IMR-90 (cell line): Measurements from ENCODE around the gene KLK13. TPM values are rescaled to one million over a fixed set of nuclear protein-coding genes. Genes with fewer than 3 reads are reported as not detected.

ENCODE experiments used
- ATAC-seq: fragments of 200-7000 bp; cut with Tn5 transposase; 2 replicates; pipeline ENCODE4 v1.9.1; 2020; ENCODE audit warnings: low read depth, mild to moderate bottlenecking, moderate library complexity
- BruUV-seq: library from RNA; stranded (reverse); fragments of 400-500 nt; replicated peaks from 2 replicates; lab custom pipeline; 2021; lab: Mats Ljungman, UMichigan
- CTCF ChIA-PET: fragments of 300-600 bp; formaldehyde crosslinking; extraction: SDS; loops from one replicate; lab custom pipeline; 2021; ENCODE audit warnings: antibody characterized with exemption; lab: Yijun Ruan, JAX
- POLR2A ChIA-PET: fragments of 300-600 bp; sonication (Branson Sonifier 250); formaldehyde crosslinking; loops from one replicate; lab custom pipeline; 2022; ENCODE audit warnings: antibody characterized with exemption; ENCODE audit not compliant: unreplicated experiment; lab: Charles Lee
- DNase-seq: peaks from one replicate; pipeline ENCODE4 v3.0.0; 2013
- H2AFZ ChIP-seq: replicated peaks from 2 replicates; pipeline ENCODE3; 2013; ENCODE audit warnings: low read length, mild to moderate bottlenecking; ENCODE audit not compliant: poor library complexity
- H2AK5ac ChIP-seq: 2 replicates; pipeline ENCODE4 v1.6.1; 2013; ENCODE audit warnings: low read depth, low read length, inconsistent platforms
- H2AK9ac ChIP-seq: replicated peaks from 2 replicates; pipeline ENCODE3; 2013; ENCODE audit warnings: mild to moderate bottlenecking, low read depth, low read length, moderate library complexity; ENCODE audit not compliant: poor library complexity
- H2BK120ac ChIP-seq: 2 replicates; pipeline ENCODE4 v1.6.1; 2013; ENCODE audit warnings: low read depth, low read length, inconsistent platforms
- H2BK15ac ChIP-seq: 3 replicates; pipeline ENCODE4 v1.6.1; 2013; ENCODE audit warnings: low read depth, low read length, inconsistent platforms
- H2BK20ac ChIP-seq: 2 replicates; pipeline ENCODE4 v1.6.1; 2013; ENCODE audit warnings: low read depth, mild to moderate bottlenecking, inconsistent platforms, low read length, moderate library complexity
- H2BK5ac ChIP-seq: 2 replicates; pipeline ENCODE4 v1.6.1; 2013; ENCODE audit warnings: mild to moderate bottlenecking, low read depth, low read length, inconsistent platforms; ENCODE audit not compliant: poor library complexity, severe bottlenecking
- H3K14ac ChIP-seq: replicated peaks from 2 replicates; pipeline ENCODE4 v1.6.1; 2013; ENCODE audit warnings: low read depth, low read length, inconsistent platforms
- H3K18ac ChIP-seq: 2 replicates; pipeline ENCODE4 v1.6.1; 2013; ENCODE audit warnings: low read depth, low read length, control low read depth
- H3K23ac ChIP-seq: 2 replicates; pipeline ENCODE4 v1.6.1; 2013; ENCODE audit warnings: low read depth, low read length, inconsistent platforms
- H3K27ac ChIP-seq: 2 replicates; pipeline ENCODE4 v1.5.1; 2013; ENCODE audit warnings: mild to moderate bottlenecking, control low read depth, low read length; ENCODE audit not compliant: insufficient read depth
- H3K27me3 ChIP-seq: 2 replicates; pipeline ENCODE4 v1.6.1; 2013; ENCODE audit warnings: low read length; ENCODE audit not compliant: control insufficient read depth, insufficient read depth
- H3K36me3 ChIP-seq: 2 replicates; pipeline ENCODE4 v1.6.1; 2013; ENCODE audit warnings: low read length, mixed read lengths; ENCODE audit not compliant: control insufficient read depth, insufficient read depth
- H3K4ac ChIP-seq: 2 replicates; pipeline ENCODE4 v1.6.1; 2013; ENCODE audit warnings: low read depth, low read length, inconsistent platforms
- H3K4me1 ChIP-seq: 2 replicates; pipeline ENCODE4 v1.6.1; 2013; ENCODE audit warnings: low read length, mixed read lengths; ENCODE audit not compliant: control insufficient read depth, insufficient read depth
- H3K4me2 ChIP-seq: 2 replicates; pipeline ENCODE4 v1.6.1; 2013; ENCODE audit warnings: low read depth, mild to moderate bottlenecking, control low read depth, low read length, moderate library complexity
- H3K4me3 ChIP-seq: 2 replicates; pipeline ENCODE4 v1.5.1; 2013; ENCODE audit warnings: low read depth, mild to moderate bottlenecking, control low read depth, low read length, moderate library complexity; ENCODE audit not compliant: insufficient read depth
- H3K56ac ChIP-seq: 2 replicates; pipeline ENCODE4 v1.6.1; 2013; ENCODE audit warnings: low read length, inconsistent platforms; ENCODE audit not compliant: insufficient read depth; ENCODE audit errors: extremely low read depth
- H3K79me1 ChIP-seq, 2 experiments: 2 replicates each; pipeline ENCODE4 v1.6.1; 2013; ENCODE audit warnings: low read length in 2 of 2, inconsistent platforms in 1 of 2, low read depth in 1 of 2
- H3K9ac ChIP-seq: 2 replicates; pipeline ENCODE4 v1.6.1; 2013; ENCODE audit warnings: low read depth, low read length, control low read depth
- H3K9me1 ChIP-seq: 2 replicates; pipeline ENCODE4 v1.6.1; 2013; ENCODE audit warnings: low read length, inconsistent platforms; ENCODE audit not compliant: insufficient read depth
- H3K9me3 ChIP-seq: 2 replicates; pipeline ENCODE4 v1.6.1; 2013; ENCODE audit warnings: low read length; ENCODE audit not compliant: control insufficient read depth, insufficient read depth
- H4K20me1 ChIP-seq: 2 replicates; pipeline ENCODE4 v1.6.1; 2013; ENCODE audit warnings: low read length, inconsistent platforms; ENCODE audit not compliant: insufficient read depth
- H4K5ac ChIP-seq: 2 replicates; pipeline ENCODE4 v1.6.1; 2013; ENCODE audit warnings: mild to moderate bottlenecking, low read depth, low read length, control low read depth
- H4K8ac ChIP-seq, 2 experiments: 2 replicates each; pipeline ENCODE4 v1.6.1; 2013; ENCODE audit warnings: low read depth in 2 of 2, low read length in 2 of 2, control low read depth in 1 of 2, inconsistent platforms in 1 of 2
- H4K91ac ChIP-seq: 2 replicates; pipeline ENCODE4 v1.6.1; 2013; ENCODE audit warnings: low read depth, low read length, inconsistent platforms; ENCODE audit not compliant: insufficient read depth
- CEBPB ChIP-seq: IDR thresholded peaks from 2 replicates; pipeline ENCODE4 v1.6.1; 2012; ENCODE audit warnings: low read depth, low read length, improper control_type of control experiment
- CHD1 ChIP-seq: IDR thresholded peaks from 2 replicates; pipeline ENCODE4 v1.6.1; 2012; ENCODE audit warnings: low read depth, low read length, improper control_type of control experiment
- ELK1 ChIP-seq: fragments of 150-350 bp; IDR thresholded peaks from 2 replicates; pipeline ENCODE4 v1.6.1; 2016; ENCODE audit warnings: low read depth, mild to moderate bottlenecking, low read length, moderate library complexity, borderline replicate concordance
- FOS ChIP-seq: fragments of 150-350 bp; IDR thresholded peaks from 2 replicates; pipeline ENCODE4 v1.6.1; 2016; ENCODE audit warnings: low read depth, low read length
- MAFK ChIP-seq: IDR thresholded peaks from 2 replicates; pipeline ENCODE4 v1.6.1; 2012; ENCODE audit warnings: low read depth, low read length, improper control_type of control experiment
- MAZ ChIP-seq: IDR thresholded peaks from 2 replicates; pipeline ENCODE4 v1.6.1; 2012; ENCODE audit warnings: low read depth, mild to moderate bottlenecking, low read length, improper control_type of control experiment, moderate library complexity, borderline replicate concordance
- MXI1 ChIP-seq: IDR thresholded peaks from 2 replicates; pipeline ENCODE4 v1.6.1; 2012; ENCODE audit warnings: low read depth, mild to moderate bottlenecking, low read length, moderate library complexity, borderline replicate concordance
- POLR2A ChIP-seq: IDR thresholded peaks from 2 replicates; pipeline ENCODE4 v1.6.1; 2012; ENCODE audit warnings: mild to moderate bottlenecking, low read depth, low read length
- RAD21 ChIP-seq: IDR thresholded peaks from 2 replicates; pipeline ENCODE4 v1.6.1; 2012; ENCODE audit warnings: low read length, improper control_type of control experiment
- RFX5 ChIP-seq: IDR thresholded peaks from 2 replicates; pipeline ENCODE4 v1.8.0; 2012; ENCODE audit warnings: low read depth, mild to moderate bottlenecking, low read length, moderate library complexity
- USF2 ChIP-seq: fragments of 150-350 bp; IDR thresholded peaks from 2 replicates; pipeline ENCODE4 v1.6.1; 2017; ENCODE audit warnings: mild to moderate bottlenecking, antibody characterized with exemption, low read length, low read depth
- WGBS, 2 experiments: methylation state at CpG; one replicate each; pipeline versions ENCODE4 v1.1.5 to v1.1.7; 2013; ENCODE audit warnings: missing lambda C conversion rate in 2 of 2; ENCODE audit not compliant: insufficient read length in 1 of 2; ENCODE audit errors: extremely low coverage in 2 of 2; 5-methylcytosine and 5-hydroxymethylcytosine counted together
- dilution Hi-C: fragments of 300-500 bp; cut with HindIII; formaldehyde crosslinking; loops from one replicate; pipeline ENCODE4 v1.14.3; 2018; ENCODE audit warnings: low sequenced_read_pairs; ENCODE audit not compliant: unreplicated experiment
- in situ Hi-C: fragments of 300-500 bp; cut with MboI; formaldehyde crosslinking; loops from 3 replicates; pipeline ENCODE4 v1.14.3; 2019; ENCODE audit warnings: low sequenced_read_pairs, inconsistent platforms, mixed read lengths
- intact Hi-C: fragments of 100-400 bp; cut with micrococcal nuclease; formaldehyde crosslinking; loops from 2 replicates; pipeline ENCODE4 v1.10.0; 2022
- polyA plus RNA-seq, 3 experiments: library from polyadenylated mRNA; depleted of rRNA; stranded (reverse); fragments of >200 nt; gene quantifications; 2 replicates each; pipeline ENCODE4 v1.2.3, GENCODE V29; 2012; ENCODE audit warnings: low replicate concordance in 1 of 3
- total RNA-seq: library from RNA; depleted of rRNA; stranded (reverse); fragments of >200 nt; gene quantifications from 2 replicates; pipeline ENCODE4 v1.2.3, GENCODE V29; 2012

KLK13 gene
- total and polyA plus RNA-seq, 2 of the 4 experiments (the other 2 are of a cell fraction): not detected

- no peak for TF ChIP-seq FOS
- TF ChIP-seq MAFK: no peak
Measured at GRCh38 chr19:51108066-51108804, 43.3 kb upstream of the KLK13 start, which contains the start of gene CTU1 (continued).

DNA sequence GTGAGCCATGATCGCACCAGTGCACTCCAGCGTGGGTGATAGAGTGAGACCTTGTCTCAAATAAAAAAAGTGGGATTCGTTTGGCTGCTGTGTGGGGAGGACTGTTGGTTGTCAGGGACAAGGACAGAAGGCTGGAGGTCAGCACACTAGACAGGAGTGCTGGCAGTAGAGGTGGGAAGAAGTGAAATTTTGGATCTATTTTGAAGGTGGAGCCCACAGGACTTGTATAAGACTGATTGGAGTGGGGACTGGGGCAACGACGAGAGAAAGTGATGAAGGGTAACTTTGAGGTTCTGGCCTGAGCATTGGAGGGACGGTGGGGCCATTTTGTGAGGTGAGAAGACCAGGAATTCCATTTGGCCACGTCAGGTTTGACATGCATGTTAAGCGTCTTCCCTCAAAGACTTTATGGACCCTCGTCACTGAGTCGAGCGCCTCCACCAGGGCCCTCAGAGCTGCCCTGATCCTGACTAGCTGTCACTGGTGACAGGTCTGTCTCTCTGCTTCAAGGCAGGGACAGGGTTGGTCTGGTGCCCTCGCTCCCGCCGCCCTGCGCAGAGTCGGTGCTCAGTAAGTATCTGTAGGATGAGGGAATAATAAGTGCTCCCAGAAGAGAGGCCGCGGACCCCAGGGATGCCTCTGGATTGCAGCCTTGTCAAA lies 42.6 kb upstream of the KLK13 start:
- no peak overlapping the region for H2BK20ac ChIP-seq
- peak overlapping the region; percentile 63 for H3K4me3 ChIP-seq
- H4K5ac ChIP-seq: peak overlapping the region; percentile 14; the same call in 1 of the 2 replicates
- H4K20me1 ChIP-seq: no peaks in the 10 kb centered on the region; the same call in 1 of the 2 replicates
- dilution Hi-C loops (no loop called here), intact Hi-C loops (loop anchor here (2.0 to 10.0 kb wide), 4 partner anchors 61 to 485 kb away; partner anchors contain the start of gene CLEC11A), in situ Hi-C loops (no loop called here)
- ATAC-seq: peak; percentile 8; the same call in 1 of the 2 replicates
- H3K14ac ChIP-seq: peak overlapping the region; percentile 57
- peak; percentile 20 for DNase-seq
- H2AK9ac ChIP-seq: peak overlapping the region; percentile 74
- peak overlapping the region; percentile 59 for H3K27ac ChIP-seq
- peaks cover 9% of the 10 kb centered on the region; the same call in 1 of the 2 replicates for H3K9me1 ChIP-seq
- peak overlapping the region; percentile 98 for H2AFZ ChIP-seq
- H3K4me2 ChIP-seq: peak overlapping the region; percentile 87
- peak overlapping the region; percentile 71 for H3K9ac ChIP-seq
- H4K8ac ChIP-seq: peak overlapping the region; percentile 40 to 90
- H2AK5ac ChIP-seq: peak overlapping the region; percentile 61
- no TSS peak for BruUV-seq
- H2BK5ac ChIP-seq: peak overlapping the region; percentile 3
- no peak overlapping the region for H3K23ac ChIP-seq
- H3K4ac ChIP-seq: peak overlapping the region; percentile 81
- H3K56ac ChIP-seq: no peak overlapping the region
- 43% methylated on average over 6 of the region's 18 CpGs; no CpG with 5 or more reads in 1 of the 2 experiments for WGBS, 2 experiments
- ChIA-PET CTCF (no interaction called here), POLR2A (no interaction called here)
- no peaks in the 10 kb centered on the region; the same call in 1 of the 2 replicates for H3K27me3 ChIP-seq
- H3K4me1 ChIP-seq: no peaks in the 10 kb centered on the region
- peaks cover 10% of the 10 kb centered on the region for H3K36me3 ChIP-seq
- H3K79me1 ChIP-seq: peaks cover 24 to 35% of the 10 kb centered on the region in 2 experiments
- no peaks in the 10 kb centered on the region for H3K9me3 ChIP-seq
- peak overlapping the region; percentile 31; the same call in 1 of the 2 replicates for H4K91ac ChIP-seq
- no peak overlapping the region for H2BK120ac ChIP-seq
- no peak overlapping the region for H3K18ac ChIP-seq
- TF ChIP-seq RAD21: no peak
- TF ChIP-seq USF2: no peak
- TF ChIP-seq POLR2A: no peak
- no peak for TF ChIP-seq ELK1
- no peak for TF ChIP-seq MAZ
- no peak for TF ChIP-seq CHD1
- TF ChIP-seq CEBPB: no peak
- no peak for TF ChIP-seq MAFK
- no peak for TF ChIP-seq MXI1
- TF ChIP-seq RFX5: no peak
- no peak overlapping the region for H2BK15ac ChIP-seq
